Prostate gland (tissue), 2 donors: ENCODE results near the gene NRM. TPM values are rescaled to one million over a fixed set of nuclear protein-coding genes. Genes with fewer than 3 reads are reported as not detected.

ENCODE experiments used
- DNase-seq: peaks from one replicate; pipeline ENCODE4 v3.0.0-alpha.2; 2019; ENCODE audit warnings: low spot score
- H3K27ac ChIP-seq, 2 donors: fragments of 200-600 bp; sonication (generic); 2 replicates each; pipeline ENCODE4 v1.5.1; 2017 to 2019
- H3K27me3 ChIP-seq: fragments of 200-600 bp; sonication (generic); replicated peaks from 2 replicates; pipeline ENCODE4 v1.5.1; 2019; ENCODE audit not compliant: insufficient read depth
- H3K36me3 ChIP-seq, 2 donors: fragments of 200-600 bp; sonication (generic); 1 replicate in 1 of 2; 2 replicates in 1 of 2; pipeline versions ENCODE4 v1.5.1 to v1.8.1; 2017 to 2019
- H3K4me1 ChIP-seq: fragments of 200-600 bp; sonication (generic); replicated peaks from 2 replicates; pipeline ENCODE4 v1.5.1; 2019
- H3K4me3 ChIP-seq, 2 donors: fragments of 200-600 bp; sonication (generic); 2 replicates each; pipeline ENCODE4 v1.5.1; 2017 to 2019
- H3K9me3 ChIP-seq: fragments of 200-600 bp; sonication (generic); 2 replicates; pipeline ENCODE4 v1.5.1; 2017
- CTCF ChIP-seq, 4 experiments: fragments of 200-600 bp in 2 of 4; fragments of 450-650 bp in 2 of 4; sonication (generic) in 2 of 4; IDR thresholded peaks; 1 replicate in 3 of 4; 2 replicates in 1 of 4; pipeline ENCODE4 v1.5.1; 2016 to 2019; ENCODE audit warnings: antibody characterized with exemption in 4 of 4, mild to moderate bottlenecking in 2 of 4, moderate library complexity in 2 of 4
- POLR2A ChIP-seq: fragments of 450-650 bp; IDR thresholded peaks from one replicate; pipeline ENCODE4 v1.6.1; 2016; ENCODE audit warnings: antibody characterized with exemption, mild to moderate bottlenecking
- POLR2AphosphoS5 ChIP-seq: sonication (generic); formaldehyde crosslinking; IDR thresholded peaks from one replicate; pipeline ENCODE4 v1.6.1; 2017; ENCODE audit warnings: antibody characterized with exemption
- WGBS: methylation state at CpG from one replicate; pipeline ENCODE4 v1.1.5; 2018; 5-methylcytosine and 5-hydroxymethylcytosine counted together
- intact Hi-C: fragments of 100-400 bp; cut with DNase I; formaldehyde crosslinking; loops from one replicate; pipeline ENCODE4 v1.14.2; 2022
- total RNA-seq, 2 donors: library from RNA; depleted of rRNA; stranded (reverse); fragments of >200 nt; gene quantifications; one replicate each; pipeline ENCODE4 v1.1.0, GENCODE V29; 2016

NRM gene
- total RNA-seq, 2 donors from 2014 or later = 5.9 to 7.3 TPM

GRCh38 chr6:30689022-30689865 is 1.5 kb downstream of the NRM start:
- no peak for DNase-seq
- H3K27ac ChIP-seq = peak overlapping the region; percentile 86 to 97
- H3K36me3 ChIP-seq = no peaks in the 10 kb centered on the region
- intact Hi-C loops = loop anchor here (5.0 kb wide), 1 partner anchor 72 kb away; the partner anchor contains the start of genes MRPS18B and PPP1R10
- H3K9me3 ChIP-seq = no peaks in the 10 kb centered on the region
- H3K27me3 ChIP-seq = no peaks in the 10 kb centered on the region
- TF ChIP-seq POLR2A (no peak), CTCF (IDR thresholded peaks at IDR 0.05) (no peak), POLR2AphosphoS5 (no peak)
- 84% methylated on average over 11 of the region's 11 CpGs for WGBS
- H3K4me3 ChIP-seq = no peak overlapping the region
- H3K4me1 ChIP-seq = peaks cover 2% of the 10 kb centered on the region

GRCh38 chr6:30688569-30688968 is 2.2 kb downstream of the NRM start:
- Histone ChIP-seq H3K9me3 (no peaks in the 10 kb centered on the region), H3K27me3 (no peaks in the 10 kb centered on the region), H3K4me1 (peaks cover 4% of the 10 kb centered on the region), H3K4me3 (no peak overlapping the region), H3K36me3 (no peaks in the 10 kb centered on the region), H3K27ac (peak overlapping the region in 1 of 2 donors; percentile 97)
- no peak for DNase-seq
- intact Hi-C loops = loop anchor here (5.0 kb wide), 1 partner anchor 71 kb away; the partner anchor contains the start of genes MRPS18B and PPP1R10
- 80% methylated on average over 9 of the region's 9 CpGs for WGBS
- TF ChIP-seq CTCF (IDR thresholded peaks at IDR 0.05) = no peak
- TF ChIP-seq POLR2A = no peak
- no peak for TF ChIP-seq POLR2AphosphoS5

GRCh38 chr6:30687659-30688431 is 2.9 kb downstream of the NRM start:
- no peaks in the 10 kb centered on the region for H3K27me3 ChIP-seq
- intact Hi-C loops = loop anchor here (2.0 to 5.0 kb wide), 2 partner anchors 33 to 71 kb away; partner anchors contain the start of genes MRPS18B, PPP1R10 and TUBB
- peak overlapping the region; percentile 92 to 97 for H3K27ac ChIP-seq
- DNase-seq = no peak
- no peaks in the 10 kb centered on the region for H3K9me3 ChIP-seq
- H3K4me1 ChIP-seq = peaks cover 4% of the 10 kb centered on the region
- 10% methylated on average over 22 of the region's 22 CpGs for WGBS
- TF ChIP-seq CTCF (IDR thresholded peaks at IDR 0.05) (peak in 1 of 4 experiments; percentile 29), POLR2AphosphoS5 (no peak)
- no peaks in the 10 kb centered on the region for H3K36me3 ChIP-seq
- peak overlapping the region; percentile 66 to 88 for H3K4me3 ChIP-seq

- TF ChIP-seq CTCF (IDR thresholded peaks at IDR 0.05) = no peak
- TF ChIP-seq POLR2A = peak; percentile 63
- TF ChIP-seq POLR2AphosphoS5 = peak; percentile 74
- peak; percentile 76 for DNase-seq
- under 1% methylated on average over 52 of the region's 52 CpGs for WGBS
Observed at GRCh38 chr6:30686908-30687658, 3.7 kb downstream of the NRM start.

More at GRCh38 chr6:30686908-30687658, 3.7 kb downstream of the NRM start:
- peak overlapping the region; percentile 92 to 97 for H3K27ac ChIP-seq
- peaks cover 4% of the 10 kb centered on the region for H3K4me1 ChIP-seq
- intact Hi-C loops = loop anchor here (2.0 to 5.0 kb wide), 2 partner anchors 34 to 70 kb away; partner anchors contain the start of genes MRPS18B, PPP1R10 and TUBB
- peak overlapping the region; percentile 66 to 88 for H3K4me3 ChIP-seq
- H3K36me3 ChIP-seq = no peaks in the 10 kb centered on the region
- no peaks in the 10 kb centered on the region for H3K27me3 ChIP-seq
- no peaks in the 10 kb centered on the region for H3K9me3 ChIP-seq
